Epidermal melanocyte (primary cell): ENCODE measurements around the gene SLC11A1.

ENCODE experiments used
- DNase-seq: peaks from one replicate; pipeline ENCODE4 v3.0.0; 2011; ENCODE audit warnings: low spot score; ENCODE audit not compliant: insufficient read length

The SLC11A1 gene

GRCh38 chr2:218381916-218382366 lies at the start of gene SLC11A1:
Gene SLC11A1 (plus strand): TSS chr2:218382273. CDS start chr2:218382369, 96 bp downstream.
- DNase-seq, result no peak

GRCh38 chr2:218332288-218332687 lies 49.8 kb upstream of the SLC11A1 start:
- DNase-seq, result no peak

- no peak for DNase-seq
Observed at GRCh38 chr2:218332920-218333645, 49.0 kb upstream of the SLC11A1 start.

- no peak for DNase-seq
Observed at GRCh38 chr2:218334531-218334930, 47.5 kb upstream of the SLC11A1 start.

DNA sequence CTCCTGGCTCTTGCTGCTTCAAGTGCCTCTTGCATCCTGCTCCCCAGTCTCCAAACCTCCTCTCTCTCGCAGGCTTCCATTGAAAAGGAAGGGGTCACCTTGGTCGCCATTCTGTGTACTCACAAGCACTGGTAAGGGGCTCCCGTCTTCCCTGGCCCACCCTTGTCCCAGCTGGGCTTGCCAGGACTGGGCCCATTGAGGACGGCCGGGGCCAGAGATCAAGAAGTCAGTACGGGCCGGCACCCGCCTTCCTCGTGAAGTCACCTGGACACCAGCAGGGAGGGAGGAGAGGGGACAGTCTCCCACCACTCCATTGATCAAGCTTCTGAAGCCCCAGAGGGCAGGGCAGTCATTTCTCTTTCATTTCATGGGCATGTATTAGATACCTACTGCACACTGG lies 41.4 kb upstream of the SLC11A1 start:
- no peak for DNase-seq

DNA sequence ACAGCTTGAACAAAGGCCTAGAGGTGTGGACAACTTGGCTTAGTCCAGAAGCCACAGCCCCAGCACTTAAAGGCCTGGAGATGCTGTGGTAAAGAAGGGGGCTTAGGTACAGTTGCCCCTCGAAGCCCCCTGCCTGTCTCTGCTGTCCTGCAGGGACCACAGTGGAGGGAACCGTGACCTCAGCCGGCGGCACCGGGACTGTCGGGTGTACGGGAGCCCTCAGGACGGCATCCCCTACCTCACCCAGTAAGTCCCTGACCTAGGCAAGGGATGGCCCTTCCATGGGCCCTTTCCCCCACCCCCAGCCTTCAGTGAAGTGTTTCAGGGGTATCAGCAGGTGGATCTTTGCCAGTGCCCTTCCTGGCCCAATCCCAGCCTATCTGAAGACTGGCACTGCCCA lies 40.7 kb upstream of the SLC11A1 start:
- no peak for DNase-seq

DNA sequence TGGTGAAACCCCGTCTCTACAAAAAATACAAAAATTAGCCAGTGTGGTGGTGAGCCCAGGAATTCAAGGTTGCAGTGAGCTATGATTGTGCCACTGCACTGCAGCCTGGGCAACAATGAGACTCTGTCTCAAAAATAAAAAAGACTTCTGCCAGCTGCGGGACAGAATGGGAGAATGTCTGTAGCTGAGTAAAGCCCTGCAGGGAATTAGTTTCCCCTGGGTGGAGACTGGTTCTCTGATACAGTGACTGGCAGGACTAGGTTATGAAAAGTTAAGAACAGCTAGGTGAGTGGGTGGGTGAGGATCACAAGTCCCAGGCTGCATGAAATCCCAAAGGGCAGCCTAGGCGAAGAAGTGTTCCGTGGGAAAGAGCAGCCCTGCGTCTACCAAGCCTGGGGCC lies 39.2 kb upstream of the SLC11A1 start:
- no peak for DNase-seq

- no peak for DNase-seq
Observed at GRCh38 chr2:218343591-218343990, 38.5 kb upstream of the SLC11A1 start.

DNA sequence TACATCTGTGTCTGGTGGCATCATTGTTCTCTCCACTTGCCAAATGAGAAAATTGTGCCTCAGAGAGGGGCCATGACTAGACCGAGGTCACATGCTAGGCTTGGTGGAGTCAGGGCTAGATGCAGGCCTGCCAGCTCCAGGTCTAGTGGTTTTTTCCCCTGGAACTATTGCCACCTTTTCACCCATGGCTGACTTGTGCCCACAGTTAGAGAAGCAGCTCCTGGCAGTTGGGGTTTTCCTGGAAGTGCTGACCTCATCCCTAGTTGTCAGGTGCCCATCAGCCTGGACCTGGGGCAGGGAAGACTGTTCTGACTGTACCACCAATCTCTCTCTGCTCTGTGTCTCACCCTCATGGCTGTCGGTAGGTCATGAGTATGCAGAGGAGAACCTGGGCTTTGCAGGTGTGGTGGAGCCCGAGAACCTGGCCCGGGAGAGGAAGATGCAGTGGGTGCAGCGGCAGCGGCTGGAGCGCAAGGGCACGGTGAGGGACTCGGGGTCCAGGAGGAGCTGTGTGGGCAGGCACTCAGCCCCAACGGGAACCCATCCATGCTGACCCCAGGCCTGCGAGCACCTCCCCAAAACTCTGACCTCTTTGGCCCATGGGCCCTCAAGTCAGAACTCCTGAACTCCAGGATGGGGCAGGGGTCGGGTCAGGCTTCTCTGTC lies 37.9 kb upstream of the SLC11A1 start:
- DNase-seq, result no peak

DNA sequence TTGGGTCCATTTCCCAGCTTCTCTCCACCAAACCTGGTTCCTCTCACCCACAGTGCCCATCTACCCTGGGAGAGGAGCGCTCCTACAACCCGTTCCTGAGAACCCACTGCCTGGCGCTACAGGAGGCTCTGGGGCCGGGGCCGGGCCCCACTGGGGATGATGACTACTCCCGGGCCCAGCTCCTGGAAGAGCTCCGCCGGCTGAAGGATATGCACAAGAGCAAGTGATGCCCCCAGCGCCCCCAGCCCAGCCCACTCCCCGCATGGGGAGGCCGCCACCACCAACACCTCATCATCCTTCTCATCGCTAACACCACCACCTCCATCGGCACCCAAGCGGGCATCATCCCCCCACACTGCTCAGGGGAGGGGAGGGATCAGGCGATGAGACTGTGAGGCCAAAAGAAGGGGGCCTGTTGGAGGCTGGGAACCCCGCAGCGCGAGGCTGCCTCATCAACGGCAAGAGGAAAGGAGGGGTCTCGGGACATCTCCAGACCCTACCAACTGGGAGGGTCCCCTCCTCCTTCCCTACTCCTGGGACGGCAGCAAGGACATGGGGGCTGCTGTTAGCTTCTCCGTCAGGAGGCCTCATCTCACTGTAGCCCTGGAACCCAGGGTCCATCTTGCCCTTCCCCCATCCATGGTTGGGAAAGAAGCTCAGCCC lies 37.2 kb upstream of the SLC11A1 start:
- no peak for DNase-seq

DNA sequence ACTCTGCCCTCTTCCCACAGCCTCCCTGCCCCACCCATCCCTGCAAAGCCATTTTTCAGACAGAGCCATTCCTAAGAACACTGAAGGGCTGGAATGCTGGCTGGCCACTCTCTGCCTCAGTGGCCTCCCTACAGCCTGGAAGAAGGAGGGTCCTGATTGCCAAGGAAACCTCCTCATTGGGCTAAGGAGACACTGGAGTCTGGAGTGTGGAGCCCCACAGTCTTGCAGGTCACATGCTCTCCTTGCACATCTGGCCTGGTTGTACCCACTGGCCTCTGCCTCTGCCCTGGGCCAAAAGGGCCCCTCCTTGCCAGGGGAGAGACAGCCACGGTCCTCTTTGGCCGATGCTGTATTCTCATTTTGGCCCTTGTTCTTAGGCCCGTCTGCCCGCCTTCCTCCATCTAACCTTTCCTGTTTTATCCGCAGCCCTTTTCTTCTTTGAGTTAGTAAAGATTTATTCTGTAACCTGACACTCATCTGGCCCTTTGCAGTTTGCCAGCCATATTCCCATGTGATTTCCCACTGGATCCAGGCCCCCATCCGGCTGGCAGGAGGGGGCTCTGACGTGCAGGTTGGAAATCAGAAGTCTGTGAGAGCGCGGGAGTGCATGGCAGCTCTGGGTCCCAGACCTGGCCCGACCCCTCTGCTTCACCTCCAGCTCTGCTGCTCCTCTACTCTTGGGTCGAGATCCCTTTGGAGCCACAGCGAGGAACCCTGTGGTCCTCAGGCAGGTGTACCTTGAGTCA lies 36.4 kb upstream of the SLC11A1 start:
- DNase-seq, result no peak

- no peak for DNase-seq
Observed at GRCh38 chr2:218347172-218347571, 34.9 kb upstream of the SLC11A1 start.

GRCh38 chr2:218354045-218354444 lies 28.0 kb upstream of the SLC11A1 start:
- no peak for DNase-seq

DNA sequence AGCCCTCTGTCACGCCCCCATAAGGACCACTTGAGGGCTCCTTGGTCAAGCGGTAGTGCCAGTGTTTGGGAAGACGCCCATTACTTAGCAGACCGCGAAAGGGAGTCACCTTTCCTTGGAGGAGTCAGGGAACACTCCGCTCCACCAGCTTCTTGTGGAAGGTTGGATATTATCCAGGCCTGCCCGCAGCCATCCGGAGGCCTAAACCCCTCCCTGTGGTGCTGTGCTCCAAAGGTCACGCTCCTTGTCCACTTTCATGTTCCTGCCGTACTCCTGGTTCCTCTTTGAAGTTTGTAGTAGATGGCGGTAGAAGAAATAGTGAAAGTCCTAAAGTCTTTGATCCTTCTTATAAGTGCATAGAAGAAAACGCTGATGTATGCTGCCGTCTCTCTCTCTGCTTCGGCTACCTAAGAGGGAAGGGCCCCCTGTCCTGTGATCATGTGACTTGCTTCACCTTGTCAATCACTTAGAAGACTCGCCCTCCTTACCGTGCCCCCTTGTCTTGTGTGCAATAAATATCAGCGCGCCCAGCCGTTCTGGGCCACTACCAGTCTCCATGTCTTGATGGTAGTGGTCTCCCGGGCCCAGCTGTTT lies 27.1 kb upstream of the SLC11A1 start:
- no peak for DNase-seq

- DNase-seq, result no peak
Observed at GRCh38 chr2:218357236-218358177, 24.6 kb upstream of the SLC11A1 start.

DNA sequence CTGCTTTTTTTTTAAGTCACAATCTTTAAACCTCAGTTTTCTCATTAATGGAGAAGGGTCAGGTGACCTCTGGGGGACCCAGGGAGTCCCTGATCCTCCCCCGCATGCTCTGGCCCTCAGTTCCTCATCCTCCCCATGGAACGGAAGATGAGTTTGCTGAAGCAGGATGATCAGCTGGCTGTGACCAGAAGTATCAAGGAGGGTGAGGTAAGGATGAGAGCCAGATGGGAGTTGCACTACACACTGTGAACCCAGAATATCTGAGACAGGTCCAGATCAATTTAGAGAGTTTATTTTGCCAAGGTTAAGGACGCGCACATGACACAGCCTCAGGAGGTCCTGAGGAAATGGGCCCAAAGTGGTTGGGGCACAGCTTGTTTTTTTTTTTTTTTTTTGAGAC lies 21.6 kb upstream of the SLC11A1 start:
- no peak for DNase-seq

DNA sequence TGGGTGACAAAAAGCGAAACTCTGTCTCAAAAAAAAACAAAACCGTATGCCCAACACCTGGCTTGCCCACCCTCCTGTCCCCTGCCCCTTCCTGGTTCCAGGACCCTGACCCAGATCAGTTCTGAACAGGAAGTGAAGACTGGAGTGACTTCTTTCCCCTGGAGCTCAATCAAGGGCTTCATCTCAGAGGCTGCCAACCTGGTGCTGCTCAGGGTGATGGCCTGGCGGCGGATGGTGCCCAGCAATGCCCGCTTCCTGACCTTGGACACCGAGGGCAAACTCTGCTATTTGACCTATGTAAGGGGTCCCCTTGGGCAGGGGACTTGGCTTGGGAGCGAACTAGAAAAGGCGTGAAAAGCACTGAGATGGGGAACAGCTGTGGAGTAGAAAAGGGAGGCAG lies 19.5 kb upstream of the SLC11A1 start:
- DNase-seq, result no peak

DNA sequence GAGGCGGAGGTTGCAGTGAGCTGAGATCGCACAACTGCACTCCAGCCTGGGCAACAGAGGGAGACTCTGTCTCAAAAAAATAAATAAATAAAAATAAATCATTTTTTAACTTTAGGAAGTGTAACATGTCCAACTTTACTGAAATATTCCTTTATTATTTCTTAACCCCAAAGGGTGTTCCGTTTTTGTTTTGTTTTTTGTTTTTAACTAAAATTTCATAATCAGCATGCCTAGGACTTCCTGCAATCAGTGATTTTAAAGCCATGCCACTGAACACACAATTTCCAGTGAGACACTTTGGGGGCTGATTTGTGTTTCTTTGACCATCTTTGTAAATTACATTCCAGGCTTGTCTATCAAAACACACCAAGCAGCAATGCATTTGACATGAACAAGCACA lies 18.3 kb upstream of the SLC11A1 start:
- no peak for DNase-seq

DNA sequence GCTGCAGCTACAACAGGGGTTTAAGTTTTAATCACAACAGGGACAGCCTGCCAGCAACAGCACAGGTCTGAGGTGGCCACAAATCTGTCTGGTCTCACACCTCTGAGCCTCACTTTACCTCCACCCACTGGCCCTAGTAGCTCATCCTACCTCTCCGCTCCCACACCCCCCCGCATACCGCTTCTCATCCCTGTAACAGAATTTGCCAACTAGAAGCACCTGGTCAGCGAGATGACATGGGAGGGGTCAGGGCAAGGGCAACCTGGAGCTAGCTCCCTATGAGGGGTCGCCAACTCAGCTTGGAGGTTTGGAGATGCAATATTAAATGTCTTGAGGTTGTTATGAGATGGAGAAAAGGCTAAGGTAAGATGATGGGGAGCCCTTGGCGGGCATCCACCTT lies 17.9 kb upstream of the SLC11A1 start:
- DNase-seq, result no peak
